Measurements from ENCODE around the gene TANC1.

Gene TANC1

GRCh38 chr2:158963071-158963470 is 5.4 kb upstream of the TANC1 start:
- no peak for DNase-seq

- no peak for DNase-seq
These were observed 3.3 kb upstream of the TANC1 start for GRCh38 chr2:158965107-158965506.

- no peak for DNase-seq
These were observed 2.8 kb upstream of the TANC1 start for GRCh38 chr2:158965641-158966040.

DNA sequence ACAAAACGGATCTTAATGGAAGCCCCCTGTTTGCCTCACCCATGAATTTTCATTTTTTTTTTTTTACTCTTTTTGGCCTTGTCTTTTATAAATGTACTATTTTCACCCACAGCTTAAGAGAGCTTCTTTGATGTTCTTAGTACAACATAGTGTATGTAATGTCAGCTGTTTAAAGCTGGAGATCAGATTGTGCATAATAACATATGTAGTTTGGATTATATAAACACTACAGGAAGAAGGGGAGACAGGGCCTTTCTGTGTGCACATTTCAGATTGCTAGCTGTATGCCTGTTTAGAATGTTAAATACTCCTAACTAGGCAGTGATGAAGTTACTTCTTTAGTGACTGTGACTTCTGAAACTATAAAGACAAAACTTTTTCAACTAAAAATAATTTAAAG is 2.1 kb upstream of the TANC1 start:
- no peak for DNase-seq

- DNase-seq: no peak
These were observed 1.2 kb upstream of the TANC1 start for GRCh38 chr2:158967114-158967730.

- no peak for DNase-seq
These were observed 577 bp upstream of the TANC1 start for GRCh38 chr2:158967731-158968395.

DNA sequence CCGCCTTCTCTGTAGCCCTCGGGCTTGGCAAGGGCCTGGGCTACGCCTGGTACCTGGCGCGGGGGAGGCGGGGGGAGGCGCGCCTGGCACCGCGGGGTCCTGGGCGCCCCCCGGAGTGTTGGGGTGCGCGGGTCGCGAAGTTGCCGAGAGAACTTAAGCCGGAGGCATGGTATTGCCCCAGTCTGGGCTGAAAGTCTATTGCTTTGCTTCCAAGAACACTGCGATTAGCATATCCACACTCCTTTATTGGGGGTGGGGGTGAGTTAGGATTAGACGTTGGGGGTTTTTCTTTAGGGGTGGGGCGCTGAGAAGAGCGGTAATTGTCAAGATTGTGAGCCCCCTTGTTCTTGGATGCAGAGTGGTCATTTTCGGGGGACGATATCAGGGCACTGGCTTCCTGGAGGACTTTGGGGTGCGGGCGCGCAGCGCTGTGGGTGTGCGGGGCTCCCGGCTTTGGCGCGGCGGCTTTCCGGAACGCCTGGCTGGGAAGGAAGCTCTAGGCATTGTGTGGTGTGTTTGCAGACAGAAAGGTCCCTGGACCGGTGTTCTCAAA is 798 bp downstream of the TANC1 start:
- no peak for DNase-seq

GRCh38 chr2:158969715-158970240 is 1.3 kb downstream of the TANC1 start:
- peak in 1 of 2 donors; percentile 5 for DNase-seq

DNA sequence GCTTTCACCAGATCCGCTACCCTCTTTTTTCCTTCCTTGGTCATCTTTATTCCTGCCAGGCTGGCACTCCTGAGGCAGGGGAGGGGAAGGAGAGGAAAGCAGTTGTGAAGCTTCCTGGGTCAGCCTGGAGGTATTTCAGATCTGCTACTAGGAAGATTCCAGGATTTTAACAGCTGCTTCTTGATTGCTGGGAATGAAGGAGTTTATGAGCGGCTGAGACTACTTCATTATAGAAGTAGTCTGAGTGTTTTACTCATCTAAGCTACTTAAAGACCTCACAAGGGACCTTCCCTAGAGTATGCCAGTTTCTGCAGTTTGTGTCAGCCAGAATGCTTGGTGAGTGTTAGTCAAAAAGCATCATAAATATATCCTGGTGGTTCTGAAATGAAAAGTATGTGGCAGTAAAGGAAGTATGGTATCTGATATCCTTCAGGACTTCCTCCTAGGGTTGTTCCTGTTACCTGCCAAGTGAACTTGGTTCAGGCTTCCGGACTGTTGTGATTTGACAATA is 1.9 kb downstream of the TANC1 start:
- DNase-seq: no peak

DNA sequence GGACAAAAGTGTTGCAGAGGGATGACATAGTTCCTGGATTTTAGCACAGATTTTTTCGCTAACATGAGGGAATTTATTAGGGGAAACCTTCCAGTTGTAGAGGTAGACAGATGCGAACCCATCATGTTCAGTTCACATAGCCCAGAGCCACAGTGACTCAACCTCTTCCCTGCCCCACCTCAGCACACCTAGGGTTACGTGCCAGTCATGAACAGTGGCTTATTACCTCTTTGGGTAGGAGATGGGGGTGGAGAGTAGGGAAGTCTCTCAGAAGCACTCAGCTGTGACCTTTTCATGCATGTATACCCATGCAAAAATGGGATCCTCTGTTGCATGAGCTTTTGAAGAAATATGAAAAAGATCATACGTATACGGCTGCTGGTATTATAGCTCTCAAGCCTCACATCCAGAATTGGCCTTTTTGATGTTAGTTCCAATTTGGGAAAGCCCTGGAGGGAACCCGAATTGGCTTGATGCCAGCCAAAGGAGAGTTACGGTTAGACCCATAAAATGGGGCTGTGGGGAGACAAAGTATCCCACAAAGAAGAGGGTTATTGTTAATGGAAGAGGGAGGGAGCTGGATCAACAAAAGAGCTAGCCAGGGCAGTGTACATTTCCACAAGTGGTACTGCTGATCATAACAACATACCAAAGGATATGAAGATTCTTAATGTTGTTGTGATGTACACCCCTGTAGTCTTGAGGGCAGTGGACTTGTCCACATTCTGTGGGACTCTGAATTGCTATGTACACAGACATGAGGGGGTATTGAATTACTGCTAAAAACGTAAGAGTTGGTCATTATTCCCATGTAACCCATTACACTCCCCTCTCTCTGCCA is 4.9 kb downstream of the TANC1 start:
- no peak for DNase-seq

DNA sequence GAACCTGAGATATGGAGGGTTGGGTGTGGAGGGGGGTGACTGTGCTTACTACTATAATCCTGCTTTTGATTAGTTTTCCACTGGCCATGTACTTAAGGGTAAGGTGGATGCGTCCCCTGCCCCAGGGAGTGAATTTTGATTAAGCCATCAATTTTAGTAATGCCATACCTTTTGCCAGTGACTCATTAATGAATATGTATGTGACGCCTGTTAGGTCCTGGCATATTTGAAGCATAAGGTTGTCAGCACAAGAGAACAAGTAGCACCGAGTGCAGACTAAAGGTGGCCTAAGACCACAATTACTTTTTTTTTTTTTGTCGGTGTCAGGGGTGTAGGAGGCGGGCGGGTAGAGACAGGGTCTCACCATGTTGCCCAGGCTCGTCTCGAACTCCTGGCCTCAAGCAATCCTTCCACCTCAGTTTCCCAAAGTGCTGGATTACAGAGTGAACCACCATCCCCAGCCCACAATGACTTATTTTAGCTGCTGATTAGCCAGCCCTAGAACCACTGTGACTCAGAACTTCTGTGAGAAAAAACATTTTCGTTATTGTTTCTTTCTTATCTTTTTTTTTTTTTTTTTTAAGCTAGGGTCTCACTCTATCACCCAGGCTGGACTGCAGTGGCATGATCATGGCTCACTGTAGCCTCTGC is 7.0 kb downstream of the TANC1 start:
- DNase-seq: no peak

- DNase-seq: no peak
These were observed 11.3 kb downstream of the TANC1 start for GRCh38 chr2:158979772-158980171.

GRCh38 chr2:158984604-158985135 is 16.2 kb downstream of the TANC1 start:
- DNase-seq: no peak

DNA sequence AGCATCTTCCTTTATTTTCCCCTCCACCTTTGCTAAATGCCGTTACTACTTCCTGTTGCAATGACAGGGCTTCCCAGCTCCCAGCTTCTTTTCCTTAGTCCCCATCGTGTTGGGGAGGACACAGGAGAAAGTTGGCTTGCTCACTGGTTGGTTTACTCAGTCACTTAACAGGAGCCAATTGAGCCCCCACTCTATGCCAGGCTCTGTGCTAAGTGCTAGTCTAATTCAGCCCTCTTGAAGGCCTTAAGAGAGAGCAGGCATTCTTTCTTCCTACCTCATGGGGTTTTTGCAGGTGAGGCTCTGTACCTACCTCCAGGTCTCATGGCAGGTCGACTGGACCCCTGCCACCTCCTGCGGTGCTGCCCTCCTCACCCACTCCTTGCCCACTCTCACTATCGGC is 20.1 kb downstream of the TANC1 start:
- no peak for DNase-seq

GRCh38 chr2:158989165-158989564 is 20.7 kb downstream of the TANC1 start:
- no peak for DNase-seq

- no peak for DNase-seq
These were observed 22.2 kb downstream of the TANC1 start for GRCh38 chr2:158990397-158991214.

DNA sequence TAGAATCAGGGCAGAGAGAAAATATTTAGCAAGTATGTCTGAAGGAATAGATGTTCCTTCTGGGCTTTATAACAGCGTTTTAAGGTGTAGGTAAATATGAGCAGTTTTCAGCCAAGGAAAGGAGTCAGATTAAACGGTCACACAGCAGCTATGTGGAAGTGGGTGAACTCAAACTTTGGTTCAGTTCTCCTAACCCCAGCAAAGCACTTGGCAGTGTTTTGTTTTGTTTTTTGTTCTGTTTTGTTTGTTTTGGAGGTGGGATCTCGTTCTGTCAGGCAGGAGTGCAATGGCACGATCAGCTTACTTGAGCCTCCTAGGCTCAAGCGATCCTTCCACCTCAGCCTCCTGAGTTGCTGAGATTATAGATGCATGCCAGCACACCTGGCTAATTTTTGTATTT is 24.6 kb downstream of the TANC1 start:
- no peak for DNase-seq

- no peak for DNase-seq
These were observed 25.5 kb downstream of the TANC1 start for GRCh38 chr2:158993721-158994587.

GRCh38 chr2:158994920-158995676 is 26.7 kb downstream of the TANC1 start:
- no peak for DNase-seq

DNA sequence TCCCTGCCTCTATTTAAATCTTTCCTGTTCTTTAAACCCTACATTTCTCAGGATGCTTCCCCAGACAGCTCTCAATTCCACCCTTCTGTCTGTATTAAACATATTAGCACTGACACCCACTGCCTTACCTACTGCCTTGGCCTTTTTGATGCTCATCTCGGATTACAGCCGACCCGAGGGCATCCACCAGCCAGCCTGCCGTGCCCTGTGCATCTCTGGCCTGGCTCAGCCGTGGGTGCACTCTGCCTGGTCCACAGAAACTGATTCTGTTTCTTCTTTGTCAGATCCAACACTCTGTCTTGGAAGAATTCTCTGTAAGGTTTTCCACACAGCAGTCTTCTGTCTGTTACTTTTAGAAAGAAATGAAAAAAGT is 27.2 kb downstream of the TANC1 start:
- DNase-seq: no peak
